DOHH2 (cell line): ENCODE results near the gene CREBZF.
A peak's percentile ranks its signal among the peaks of the same experiment; 100 is the strongest.

Experiments
- H3F3A ChIP-seq: fragments of 200-600 bp; sonication (generic), shearing (Covaris generic); 2 replicates; pipeline ENCODE4 v1.6.0; 2016; ENCODE audit warnings: antibody characterized with exemption, mild to moderate bottlenecking; ENCODE audit not compliant: control insufficient read depth, insufficient read depth
- H3K27ac ChIP-seq: fragments of 200-600 bp; sonication (generic); 2 replicates; pipeline ENCODE4 v1.5.1; 2014; ENCODE audit warnings: low read depth, mild to moderate bottlenecking, low read length, moderate library complexity
- H3K27me3 ChIP-seq: fragments of 200-600 bp; sonication (generic); 2 replicates; pipeline ENCODE4 v1.6.1; 2014; ENCODE audit warnings: mild to moderate bottlenecking, low read length, mixed read lengths; ENCODE audit not compliant: control insufficient read depth
- H3K36me3 ChIP-seq: fragments of 200-600 bp; sonication (generic); 2 replicates; pipeline ENCODE4 v1.6.1; 2014; ENCODE audit warnings: mild to moderate bottlenecking, low read length, moderate library complexity, mixed read lengths; ENCODE audit not compliant: control insufficient read depth
- H3K4me1 ChIP-seq: fragments of 200-600 bp; sonication (generic); 2 replicates; pipeline ENCODE4 v1.6.1; 2014; ENCODE audit warnings: mild to moderate bottlenecking, low read length, mixed read lengths; ENCODE audit not compliant: control insufficient read depth
- H3K4me2 ChIP-seq: fragments of 200-600 bp; sonication (generic); 2 replicates; pipeline ENCODE4 v1.6.0; 2014; ENCODE audit warnings: mild to moderate bottlenecking, low read length, moderate library complexity
- H3K4me3 ChIP-seq: fragments of 200-600 bp; sonication (generic); 2 replicates; pipeline ENCODE4 v1.5.1; 2014; ENCODE audit warnings: mild to moderate bottlenecking, low read length, mixed read lengths
- H3K79me2 ChIP-seq: fragments of 200-600 bp; sonication (generic); 2 replicates; pipeline ENCODE4 v1.6.1; 2014; ENCODE audit warnings: mild to moderate bottlenecking, low read length, mixed read lengths; ENCODE audit not compliant: control insufficient read depth
- H3K9me2 ChIP-seq: fragments of 200-600 bp; sonication (generic); replicated peaks from 2 replicates; pipeline ENCODE4 v1.6.1; 2014; ENCODE audit warnings: mild to moderate bottlenecking, low read length, mixed read lengths; ENCODE audit not compliant: control insufficient read depth
- H3K9me3 ChIP-seq: fragments of 200-600 bp; sonication (generic); 2 replicates; pipeline ENCODE4 v1.6.1; 2014; ENCODE audit warnings: antibody characterized with exemption, low read length, mixed read lengths; ENCODE audit not compliant: control insufficient read depth, insufficient read depth
- H4K20me1 ChIP-seq: fragments of 200-600 bp; sonication (generic); 2 replicates; pipeline ENCODE4 v1.6.0; 2014; ENCODE audit warnings: low read depth, mild to moderate bottlenecking, antibody characterized with exemption, low read length, moderate library complexity; ENCODE audit not compliant: control insufficient read depth, insufficient read depth
- EZH2phosphoT487 ChIP-seq: fragments of 200-600 bp; sonication (generic); IDR thresholded peaks from 2 replicates; pipeline ENCODE4 v1.6.1; 2017; ENCODE audit warnings: borderline replicate concordance, mild to moderate bottlenecking, antibody characterized with exemption, low read length, moderate library complexity, mixed read lengths
- TF ChIP-seq, protein P1 (sequence below): fragments of 200-600 bp; sonication (generic); IDR thresholded peaks from one replicate; pipeline ENCODE4 v1.5.1; 2014; ENCODE audit warnings: antibody characterized with exemption, mild to moderate bottlenecking, low read depth, low read length; ENCODE audit not compliant: poor library complexity, severe bottlenecking

The CREBZF gene

DNA sequence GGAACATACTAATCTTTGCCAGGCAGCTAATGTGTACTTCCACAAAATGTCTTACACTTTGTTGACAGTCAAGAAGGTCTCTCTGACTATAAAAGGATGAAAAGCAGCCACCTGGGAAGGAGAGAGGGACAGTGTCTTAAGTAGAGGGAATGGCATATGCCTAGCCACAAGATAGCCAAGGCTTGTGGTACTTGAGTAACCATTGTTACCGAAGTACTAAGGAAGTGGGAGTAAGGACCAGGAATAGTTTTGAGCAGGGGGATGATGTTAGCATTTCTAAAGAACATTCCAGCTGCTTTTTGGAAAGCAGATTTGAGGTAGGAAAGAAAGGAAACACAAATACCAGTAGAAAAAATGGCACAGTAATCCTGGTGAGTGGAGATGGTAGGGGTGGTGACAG is 13.8 kb downstream of the CREBZF start:
- Histone ChIP-seq H3K79me2 (peaks cover 46% of the 10 kb centered on the region), H3K4me2 (no peak overlapping the region), H3K9me2 (no peaks in the 10 kb centered on the region), H3K9me3 (no peaks in the 10 kb centered on the region), H3K27ac (no peak overlapping the region), H3K27me3 (no peaks in the 10 kb centered on the region), H3K4me1 (peaks cover 20% of the 10 kb centered on the region), H4K20me1 (peaks cover 9% of the 10 kb centered on the region), H3F3A (peaks cover 32% of the 10 kb centered on the region), H3K36me3 (peaks cover 39% of the 10 kb centered on the region), H3K4me3 (no peak overlapping the region)
- TF ChIP-seq, protein P1, sequence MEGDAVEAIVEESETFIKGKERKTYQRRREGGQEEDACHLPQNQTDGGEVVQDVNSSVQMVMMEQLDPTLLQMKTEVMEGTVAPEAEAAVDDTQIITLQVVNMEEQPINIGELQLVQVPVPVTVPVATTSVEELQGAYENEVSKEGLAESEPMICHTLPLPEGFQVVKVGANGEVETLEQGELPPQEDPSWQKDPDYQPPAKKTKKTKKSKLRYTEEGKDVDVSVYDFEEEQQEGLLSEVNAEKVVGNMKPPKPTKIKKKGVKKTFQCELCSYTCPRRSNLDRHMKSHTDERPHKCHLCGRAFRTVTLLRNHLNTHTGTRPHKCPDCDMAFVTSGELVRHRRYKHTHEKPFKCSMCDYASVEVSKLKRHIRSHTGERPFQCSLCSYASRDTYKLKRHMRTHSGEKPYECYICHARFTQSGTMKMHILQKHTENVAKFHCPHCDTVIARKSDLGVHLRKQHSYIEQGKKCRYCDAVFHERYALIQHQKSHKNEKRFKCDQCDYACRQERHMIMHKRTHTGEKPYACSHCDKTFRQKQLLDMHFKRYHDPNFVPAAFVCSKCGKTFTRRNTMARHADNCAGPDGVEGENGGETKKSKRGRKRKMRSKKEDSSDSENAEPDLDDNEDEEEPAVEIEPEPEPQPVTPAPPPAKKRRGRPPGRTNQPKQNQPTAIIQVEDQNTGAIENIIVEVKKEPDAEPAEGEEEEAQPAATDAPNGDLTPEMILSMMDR = no peak
- TF ChIP-seq EZH2phosphoT487 = no peak

DNA sequence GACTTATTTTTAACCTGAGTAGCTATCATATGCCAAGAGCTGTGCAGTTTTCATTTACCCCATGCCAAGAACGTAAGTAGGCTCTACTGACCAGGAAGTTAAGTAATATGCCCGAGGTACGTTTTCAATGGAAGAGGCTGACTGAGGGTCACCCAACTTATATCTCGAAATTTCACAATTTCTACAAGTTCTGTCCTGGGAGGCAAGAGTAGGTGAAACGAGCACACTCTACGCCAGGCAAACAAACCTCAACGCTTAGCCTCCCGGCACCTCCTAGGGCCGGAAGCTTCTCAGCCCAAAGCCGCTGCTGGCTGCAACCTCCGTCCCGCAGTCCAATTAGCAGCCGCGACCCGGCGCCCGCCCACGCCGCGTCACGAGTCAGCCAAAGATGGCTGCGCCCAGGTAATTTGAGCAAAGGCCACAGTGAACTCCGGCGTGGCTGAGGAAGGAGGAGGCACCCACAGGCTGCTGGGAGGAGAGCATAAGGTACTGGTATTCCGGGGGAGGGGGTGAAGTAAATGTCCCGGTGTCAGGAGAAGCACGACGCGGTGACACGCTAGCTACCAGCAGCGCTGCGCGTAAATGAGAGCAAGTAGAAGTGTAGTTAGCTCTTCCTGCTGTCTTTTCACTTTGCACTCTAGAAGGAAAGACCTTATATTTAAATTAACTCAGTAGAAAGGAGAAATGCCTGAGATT is 17.2 kb downstream of the CREBZF start, which contains the start of gene TMEM126A:
Gene TMEM126A, plus strand, starts transcription at position 364 of the 696 bp plus-strand sequence. CDS start 2,289 bp downstream, outside the sequence.
- Histone ChIP-seq H4K20me1 (no peaks in the 10 kb centered on the region; the same call in 1 of the 2 replicates), H3K27ac (peak within 1 kb of the TSS; percentile 32)

DNA sequence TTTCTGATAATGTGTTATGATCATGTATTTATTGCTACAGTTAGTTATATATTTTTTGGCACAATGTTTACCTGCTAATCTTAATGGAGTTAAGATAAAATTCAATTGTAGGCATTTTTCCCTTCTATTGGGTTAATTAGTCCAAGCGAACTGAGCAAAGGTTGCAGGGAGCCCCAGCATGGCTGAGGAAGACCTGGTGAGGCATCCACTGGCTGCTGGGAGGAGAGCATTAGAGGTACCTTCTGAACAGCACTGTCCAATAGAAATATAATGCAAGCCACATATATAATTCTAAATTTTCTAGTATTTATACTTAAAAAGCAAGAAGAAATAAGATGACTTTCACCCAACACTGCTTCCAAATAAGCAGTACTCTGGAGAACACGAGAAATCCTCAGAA is 17.9 kb downstream of the CREBZF start:
- Histone ChIP-seq H3K4me1 (peaks cover 26% of the 10 kb centered on the region), H3K9me2 (no peaks in the 10 kb centered on the region), H3F3A (peaks cover 7% of the 10 kb centered on the region; the same call in 1 of the 2 replicates), H3K36me3 (peaks cover 13% of the 10 kb centered on the region), H3K4me3 (peak overlapping the region; percentile 73), H3K4me2 (peak overlapping the region; percentile 70), H3K27me3 (peaks cover 11% of the 10 kb centered on the region), H4K20me1 (no peaks in the 10 kb centered on the region; the same call in 1 of the 2 replicates), H3K27ac (peak overlapping the region; percentile 32), H3K9me3 (no peaks in the 10 kb centered on the region), H3K79me2 (peaks cover 29% of the 10 kb centered on the region)
- no peak for TF ChIP-seq EZH2phosphoT487
- TF ChIP-seq, protein P1 = no peak

More for the DNA sequence above, 17.2 kb downstream of the CREBZF start, which contains the start of gene TMEM126A:
- H3K9me3 ChIP-seq = no peaks in the 10 kb centered on the region
- peak within 1 kb of the TSS; percentile 73 for H3K4me3 ChIP-seq
- peak within 1 kb of the TSS; percentile 70 for H3K4me2 ChIP-seq
- peaks cover 5% of the 10 kb centered on the region; the same call in 1 of the 2 replicates for H3K27me3 ChIP-seq
- H3K9me2 ChIP-seq = no peaks in the 10 kb centered on the region
- H3F3A ChIP-seq = peaks cover 11% of the 10 kb centered on the region; the same call in 1 of the 2 replicates
- H3K79me2 ChIP-seq = peaks cover 29% of the 10 kb centered on the region
- no peak for TF ChIP-seq EZH2phosphoT487
- TF ChIP-seq, protein P1 = no peak
- peaks cover 26% of the 10 kb centered on the region for H3K4me1 ChIP-seq
- H3K36me3 ChIP-seq = peaks cover 13% of the 10 kb centered on the region
